SK-N-SH (cell line): Measurements from ENCODE around the gene PDGFB. TPM values are rescaled to one million over a fixed set of nuclear protein-coding genes. Genes with fewer than 3 reads are reported as not detected.

ENCODE experiments used
- CTCF ChIA-PET: fragments of 300-600, 350-600 bp; formaldehyde crosslinking; extraction: SDS; loops from one replicate; lab custom pipeline; 2021; lab: Yijun Ruan, JAX
- POLR2A ChIA-PET: fragments of 350-600 bp; sonication (Branson Sonifier 250); formaldehyde crosslinking; extraction: SDS; loops from one replicate; lab custom pipeline; 2020; ENCODE audit warnings: antibody characterized with exemption, inconsistent platforms; lab: Yijun Ruan, JAX
- DNase-seq: peaks from one replicate; pipeline ENCODE4 v3.0.0; 2012
- H2AFZ ChIP-seq: fragments of 200-600 bp; sonication (generic); 2 replicates; pipeline ENCODE4 v1.8.1; 2016; ENCODE audit warnings: antibody characterized with exemption, mild to moderate bottlenecking, low read depth
- H3F3A ChIP-seq: fragments of 200-600 bp; sonication (generic); replicated peaks from 2 replicates; pipeline ENCODE3; 2016; ENCODE audit warnings: antibody characterized with exemption, mild to moderate bottlenecking; ENCODE audit not compliant: insufficient read depth
- H3K27ac ChIP-seq, 2 experiments: fragments of 200-500 bp in 1 of 2; fragments of 200-600 bp in 1 of 2; sonication (Bioruptor generic) in 1 of 2; sonication (generic), shearing (Covaris generic) in 1 of 2; 2 replicates each; pipeline versions ENCODE4 v1.5.1 to v1.6.1; 2014 to 2016; ENCODE audit warnings: low read depth in 2 of 2, inconsistent platforms in 1 of 2, low read length in 1 of 2, mild to moderate bottlenecking in 1 of 2, mixed read lengths in 1 of 2
- H3K27me3 ChIP-seq: fragments of 200-600 bp; sonication (generic), shearing (Covaris generic); 2 replicates; pipeline ENCODE4 v1.6.1; 2016; ENCODE audit warnings: mixed run types; ENCODE audit not compliant: insufficient read depth
- H3K36me3 ChIP-seq, 2 experiments: fragments of 200-500 bp in 1 of 2; fragments of 200-600 bp in 1 of 2; sonication (Bioruptor generic) in 1 of 2; sonication (generic) in 1 of 2; replicated peaks in 1 of 2; 2 replicates each; pipeline versions ENCODE3 to v1.5.1; 2014 to 2016; ENCODE audit warnings: low read length in 1 of 2, mild to moderate bottlenecking in 1 of 2; ENCODE audit not compliant: insufficient read depth in 2 of 2, control insufficient read depth in 1 of 2
- H3K4me1 ChIP-seq, 2 experiments: fragments of 200-500 bp in 1 of 2; fragments of 200-600 bp in 1 of 2; sonication (Bioruptor generic) in 1 of 2; sonication (generic), shearing (Covaris generic) in 1 of 2; 2 replicates each; pipeline versions ENCODE4 v1.5.1 to v1.6.1; 2014 to 2016; ENCODE audit warnings: low read depth in 1 of 2, low read length in 1 of 2, mixed run types in 1 of 2; ENCODE audit not compliant: insufficient read depth in 2 of 2, control insufficient read depth in 1 of 2
- H3K4me2 ChIP-seq: fragments of 200-600 bp; sonication (generic), shearing (Covaris generic); 2 replicates; pipeline ENCODE4 v1.6.1; 2017; ENCODE audit warnings: mixed run types
- H3K4me3 ChIP-seq, 2 experiments: fragments of 200-500 bp in 1 of 2; fragments of 200-600 bp in 1 of 2; sonication (Bioruptor generic) in 1 of 2; sonication (generic), shearing (Covaris generic) in 1 of 2; 2 replicates each; pipeline versions ENCODE4 v1.5.1 to v1.8.1; 2014 to 2016; ENCODE audit warnings: low read depth in 2 of 2, inconsistent platforms in 1 of 2, low read length in 1 of 2, mild to moderate bottlenecking in 1 of 2, mixed read lengths in 1 of 2, moderate library complexity in 1 of 2
- H3K79me2 ChIP-seq: fragments of 200-600 bp; sonication (generic); 2 replicates; pipeline ENCODE4 v1.8.1; 2017; ENCODE audit warnings: mild to moderate bottlenecking; ENCODE audit not compliant: insufficient read depth
- H3K9ac ChIP-seq: fragments of 200-600 bp; sonication (generic); 2 replicates; pipeline ENCODE4 v1.6.1; 2017; ENCODE audit warnings: mixed run types
- H3K9me2 ChIP-seq: fragments of 200-600 bp; sonication (generic); 2 replicates; pipeline ENCODE4 v1.6.1; 2017; ENCODE audit warnings: mixed run types
- H3K9me3 ChIP-seq: fragments of 200-600 bp; sonication (generic); 2 replicates; pipeline ENCODE4 v1.6.1; 2017; ENCODE audit warnings: mixed run types, mild to moderate bottlenecking, moderate library complexity
- H4K20me1 ChIP-seq: fragments of 200-600 bp; sonication (generic); 2 replicates; pipeline ENCODE4 v1.6.1; 2017; ENCODE audit warnings: mild to moderate bottlenecking, mixed run types; ENCODE audit not compliant: insufficient read depth
- CHD2 ChIP-seq: fragments of 150-350 bp; IDR thresholded peaks from 2 replicates; pipeline ENCODE4 v1.6.1; 2018; ENCODE audit warnings: low read length; ENCODE audit not compliant: partially characterized antibody
- EP300 ChIP-seq, 2 experiments: IDR thresholded peaks; 2 replicates each; pipeline versions ENCODE4 v1.4.0 to v1.6.1; 2012; ENCODE audit warnings: borderline replicate concordance in 1 of 2, low read depth in 1 of 2, low read length in 1 of 2
- EZH2phosphoT487 ChIP-seq: fragments of 200-600 bp; sonication (generic); IDR thresholded peaks from 2 replicates; pipeline ENCODE4 v1.6.1; 2017; ENCODE audit warnings: low read depth, mixed run types, mild to moderate bottlenecking, antibody characterized with exemption, moderate library complexity, borderline replicate concordance
- GATA2 ChIP-seq: sonication (generic); formaldehyde crosslinking; IDR thresholded peaks from 2 replicates; pipeline ENCODE4 v1.5.0; 2020; ENCODE audit warnings: mild to moderate bottlenecking, missing genetic modification reagents
- JUND ChIP-seq: IDR thresholded peaks from 2 replicates; pipeline ENCODE4 v1.4.0; 2012
- MAX ChIP-seq: IDR thresholded peaks from 2 replicates; pipeline ENCODE4 v1.4.0; 2012; ENCODE audit warnings: low read depth
- MEF2A ChIP-seq: IDR thresholded peaks from 2 replicates; pipeline ENCODE4 v1.4.0; 2012; ENCODE audit warnings: low read depth, borderline replicate concordance
- RCOR1 ChIP-seq: fragments of 150-350 bp; IDR thresholded peaks from 2 replicates; pipeline ENCODE4 v1.6.1; 2017; ENCODE audit warnings: antibody characterized with exemption, low read length
- RFX5 ChIP-seq: IDR thresholded peaks from 2 replicates; pipeline ENCODE4 v1.6.1; 2012; ENCODE audit warnings: mild to moderate bottlenecking, improper control_type of control experiment, low read length
- TEAD4 ChIP-seq: IDR thresholded peaks from 2 replicates; pipeline ENCODE4 v1.4.0; 2012; ENCODE audit warnings: mild to moderate bottlenecking, borderline replicate concordance; ENCODE audit not compliant: insufficient read depth
- USF2 ChIP-seq: fragments of 150-350 bp; IDR thresholded peaks from 2 replicates; pipeline ENCODE4 v1.6.1; 2017; ENCODE audit warnings: antibody characterized with exemption, low read length, low read depth, borderline replicate concordance
- YY1 ChIP-seq: IDR thresholded peaks from 2 replicates; pipeline ENCODE4 v1.4.0; 2012; ENCODE audit warnings: low read depth, mild to moderate bottlenecking
- WGBS: methylation state at CpG from one replicate; pipeline ENCODE4 v1.1.6; 2017; ENCODE audit warnings: low lambda C conversion rate; 5-methylcytosine and 5-hydroxymethylcytosine counted together
- polyA plus RNA-seq, 3 experiments: library from polyadenylated mRNA; depleted of rRNA; stranded (reverse); fragments of >200 nt; gene quantifications; 2 replicates each; pipeline ENCODE4 v1.2.3, GENCODE V29; 2012
- TF ChIP-seq, protein P1 (sequence below): fragments of 200-600 bp; sonication (generic); IDR thresholded peaks from 2 replicates; pipeline ENCODE4 v1.6.1; 2017; ENCODE audit warnings: antibody characterized with exemption, mild to moderate bottlenecking, moderate library complexity

Gene PDGFB
- polyA plus RNA-seq, 1 of the 3 experiments (the other 2 are of a cell fraction) = 0.44 TPM

DNA sequence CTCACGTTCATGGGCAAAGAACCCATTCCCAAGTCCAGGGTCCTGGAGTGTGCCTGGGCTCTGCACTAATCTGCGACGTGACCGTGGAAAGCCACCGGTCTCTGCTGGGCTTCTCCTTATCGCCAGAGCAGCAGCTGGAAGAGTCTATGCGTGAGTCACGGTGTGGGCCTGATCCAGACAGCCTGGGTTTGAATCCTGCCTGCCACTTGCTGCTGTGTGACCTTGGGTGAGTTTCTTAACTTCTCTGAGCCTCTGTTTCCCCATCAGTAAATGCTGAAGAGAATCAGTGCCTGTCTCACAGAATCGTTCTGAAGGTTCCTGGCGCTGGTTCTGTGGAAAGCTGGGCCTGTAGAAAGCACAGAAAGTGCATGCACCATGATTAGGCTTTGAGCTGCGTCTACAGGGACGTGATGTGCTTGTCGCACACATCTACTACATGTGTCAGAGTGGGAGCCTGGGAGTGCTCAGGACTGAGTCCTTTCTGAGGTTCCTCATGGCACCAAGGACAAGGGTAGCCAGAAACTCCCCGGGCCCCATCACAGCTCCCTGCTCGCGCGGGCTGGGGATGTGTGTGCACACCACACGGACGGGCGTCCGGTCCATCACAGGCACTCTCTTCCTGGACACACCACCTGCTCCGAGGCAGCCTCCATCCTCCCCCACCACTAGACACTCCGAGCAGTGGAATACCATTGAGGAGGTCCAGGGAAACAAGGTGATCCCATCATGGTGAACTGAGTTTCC, 20.5 kb upstream of the PDGFB start:
- TF ChIP-seq YY1 (no peak), RCOR1 (no peak), MAX (no peak), GATA2 (CRISPR knock-in tag) (no peak), USF2 (no peak), EZH2phosphoT487 (no peak), EP300 (IDR thresholded peaks at IDR 0.05; ENCODE audit: borderline replicate concordance in 1 of 2, low read depth in 1 of 2, low read length in 1 of 2) (no peak), TEAD4 (no peak), JUND (no peak), MEF2A (no peak)
- TF ChIP-seq, protein P1, sequence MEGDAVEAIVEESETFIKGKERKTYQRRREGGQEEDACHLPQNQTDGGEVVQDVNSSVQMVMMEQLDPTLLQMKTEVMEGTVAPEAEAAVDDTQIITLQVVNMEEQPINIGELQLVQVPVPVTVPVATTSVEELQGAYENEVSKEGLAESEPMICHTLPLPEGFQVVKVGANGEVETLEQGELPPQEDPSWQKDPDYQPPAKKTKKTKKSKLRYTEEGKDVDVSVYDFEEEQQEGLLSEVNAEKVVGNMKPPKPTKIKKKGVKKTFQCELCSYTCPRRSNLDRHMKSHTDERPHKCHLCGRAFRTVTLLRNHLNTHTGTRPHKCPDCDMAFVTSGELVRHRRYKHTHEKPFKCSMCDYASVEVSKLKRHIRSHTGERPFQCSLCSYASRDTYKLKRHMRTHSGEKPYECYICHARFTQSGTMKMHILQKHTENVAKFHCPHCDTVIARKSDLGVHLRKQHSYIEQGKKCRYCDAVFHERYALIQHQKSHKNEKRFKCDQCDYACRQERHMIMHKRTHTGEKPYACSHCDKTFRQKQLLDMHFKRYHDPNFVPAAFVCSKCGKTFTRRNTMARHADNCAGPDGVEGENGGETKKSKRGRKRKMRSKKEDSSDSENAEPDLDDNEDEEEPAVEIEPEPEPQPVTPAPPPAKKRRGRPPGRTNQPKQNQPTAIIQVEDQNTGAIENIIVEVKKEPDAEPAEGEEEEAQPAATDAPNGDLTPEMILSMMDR = no peak
- ChIA-PET POLR2A (no interaction called here), CTCF (no interaction called here)
- H4K20me1 ChIP-seq = no peaks in the 10 kb centered on the region
- no peak overlapping the region for H3K4me3 ChIP-seq
- no peaks in the 10 kb centered on the region for H3F3A ChIP-seq
- no peaks in the 10 kb centered on the region for H3K9me3 ChIP-seq
- H3K4me2 ChIP-seq = no peak overlapping the region
- H3K9me2 ChIP-seq = no peaks in the 10 kb centered on the region
- H2AFZ ChIP-seq = no peak overlapping the region
- H3K27ac ChIP-seq = no peak overlapping the region
- WGBS = 82% methylated on average over 9 of the region's 23 CpGs
- no peak for DNase-seq
- H3K79me2 ChIP-seq = no peaks in the 10 kb centered on the region
- H3K36me3 ChIP-seq = no peaks in the 10 kb centered on the region
- H3K27me3 ChIP-seq = no peaks in the 10 kb centered on the region
- no peaks in the 10 kb centered on the region for H3K4me1 ChIP-seq
- no peak overlapping the region for H3K9ac ChIP-seq

- Histone ChIP-seq H3K4me3 (no peak overlapping the region), H3K4me1 (no peaks in the 10 kb centered on the region), H3K9me2 (no peaks in the 10 kb centered on the region), H3K4me2 (no peak overlapping the region), H3K27me3 (no peaks in the 10 kb centered on the region), H3K79me2 (no peaks in the 10 kb centered on the region), H3F3A (no peaks in the 10 kb centered on the region)
- TF ChIP-seq RFX5 (no peak), TEAD4 (no peak), CHD2 (no peak)
- TF ChIP-seq, all 33 proteins: peak for 0
- Histone ChIP-seq H3K27ac (no peak overlapping the region), H3K36me3 (no peaks in the 10 kb centered on the region), H3K9me3 (no peaks in the 10 kb centered on the region), H2AFZ (no peak overlapping the region), H4K20me1 (no peaks in the 10 kb centered on the region), H3K9ac (no peak overlapping the region)
- ChIA-PET CTCF (no interaction called here), POLR2A (no interaction called here)
- WGBS = 100% methylated on average over 1 of the region's 13 CpGs
- DNase-seq = no peak
Measured at GRCh38 chr22:39264349-39265038, 19.7 kb upstream of the PDGFB start.
